ENCODE results near the gene LRRIQ3. TPM values are rescaled to one million over a fixed set of nuclear protein-coding genes. Genes with fewer than 3 reads are reported as not detected.

The LRRIQ3 gene
- total RNA-seq, 2 experiments from 2014 or later = 0.08 to 0.25 TPM

GRCh38 chr1:74005533-74005932, 192.4 kb downstream of the LRRIQ3 start:
- Mint-ChIP-seq H3K4me1 (ENCODE audit: low read depth) (peaks cover 9% of the 10 kb centered on the region), H3K27ac (no peak overlapping the region), H3K27me3 (no peaks in the 10 kb centered on the region), H3K36me3 (ENCODE audit: low read depth) (no peaks in the 10 kb centered on the region), H3K9me3 (no peaks in the 10 kb centered on the region), H3K4me3 (no peak overlapping the region)
- H3K4me3 ChIP-seq (ENCODE audit: low read length) = no peak overlapping the region
- no peak for ATAC-seq (ENCODE audit: poor library complexity)
- ChIA-PET CTCF (no interaction called here), POLR2A (no interaction called here)
- H3K36me3 ChIP-seq (ENCODE audit: insufficient read depth, low read length) = no peaks in the 10 kb centered on the region
- no peaks in the 10 kb centered on the region for H3K4me1 ChIP-seq (ENCODE audit: insufficient read depth, low read length)
- no peaks in the 10 kb centered on the region for H3K27me3 ChIP-seq (ENCODE audit: control insufficient read depth in 1 of 2, insufficient read depth in 2 of 2, low read length in 2 of 2)
- DNase-seq = no peak
- no peak for TF ChIP-seq CTCF (IDR thresholded peaks at IDR 0.05)
- H3K9me3 ChIP-seq (ENCODE audit: control insufficient read depth in 1 of 2, insufficient read depth in 1 of 2, low read length in 2 of 2) = no peaks in the 10 kb centered on the region
- no peak overlapping the region for H3K27ac ChIP-seq (ENCODE audit: low read depth in 1 of 2, low read length in 2 of 2)
- intact Hi-C loops (cut with DNase I, micrococcal nuclease) = no loop called here

DNA sequence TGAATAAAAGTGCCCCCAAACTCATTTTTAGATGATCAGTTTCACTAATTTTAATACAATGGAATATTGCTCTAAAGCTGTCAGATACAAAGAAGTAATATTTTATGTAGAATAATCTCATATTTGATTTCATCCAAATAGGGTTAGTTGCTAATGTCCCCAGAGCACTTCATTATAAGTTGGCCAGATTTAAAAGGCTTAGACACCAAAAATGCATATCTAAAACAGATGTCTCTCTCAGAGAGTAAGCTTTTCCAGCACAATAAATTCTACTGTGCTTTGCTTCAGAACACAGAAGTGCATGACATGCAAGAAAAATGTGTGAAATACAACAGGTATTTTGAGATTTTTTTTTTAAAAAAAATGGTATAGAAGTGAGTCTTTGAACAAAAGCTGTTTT, 194.2 kb downstream of the LRRIQ3 start:
- no peak for DNase-seq
- Histone ChIP-seq H3K27ac (ENCODE audit: low read depth in 1 of 2, low read length in 2 of 2) (no peak overlapping the region), H3K9me3 (ENCODE audit: control insufficient read depth in 1 of 2, insufficient read depth in 1 of 2, low read length in 2 of 2) (no peaks in the 10 kb centered on the region), H3K4me3 (ENCODE audit: low read length) (no peak overlapping the region), H3K4me1 (ENCODE audit: insufficient read depth, low read length) (no peaks in the 10 kb centered on the region), H3K36me3 (ENCODE audit: insufficient read depth, low read length) (no peaks in the 10 kb centered on the region), H3K27me3 (ENCODE audit: control insufficient read depth in 1 of 2, insufficient read depth in 2 of 2, low read length in 2 of 2) (no peaks in the 10 kb centered on the region)
- TF ChIP-seq CTCF (IDR thresholded peaks at IDR 0.05) = no peak
- intact Hi-C loops (cut with DNase I, micrococcal nuclease) = no loop called here
- no peaks in the 10 kb centered on the region for H3K9me3 Mint-ChIP-seq
- no peak overlapping the region for H3K27ac Mint-ChIP-seq
- no peak overlapping the region for H3K4me3 Mint-ChIP-seq
- ChIA-PET CTCF (no interaction called here), POLR2A (no interaction called here)
- ATAC-seq (ENCODE audit: poor library complexity) = no peak
- no peaks in the 10 kb centered on the region for H3K4me1 Mint-ChIP-seq (ENCODE audit: low read depth)
- H3K27me3 Mint-ChIP-seq = no peaks in the 10 kb centered on the region
- no peaks in the 10 kb centered on the region for H3K36me3 Mint-ChIP-seq (ENCODE audit: low read depth)

DNA sequence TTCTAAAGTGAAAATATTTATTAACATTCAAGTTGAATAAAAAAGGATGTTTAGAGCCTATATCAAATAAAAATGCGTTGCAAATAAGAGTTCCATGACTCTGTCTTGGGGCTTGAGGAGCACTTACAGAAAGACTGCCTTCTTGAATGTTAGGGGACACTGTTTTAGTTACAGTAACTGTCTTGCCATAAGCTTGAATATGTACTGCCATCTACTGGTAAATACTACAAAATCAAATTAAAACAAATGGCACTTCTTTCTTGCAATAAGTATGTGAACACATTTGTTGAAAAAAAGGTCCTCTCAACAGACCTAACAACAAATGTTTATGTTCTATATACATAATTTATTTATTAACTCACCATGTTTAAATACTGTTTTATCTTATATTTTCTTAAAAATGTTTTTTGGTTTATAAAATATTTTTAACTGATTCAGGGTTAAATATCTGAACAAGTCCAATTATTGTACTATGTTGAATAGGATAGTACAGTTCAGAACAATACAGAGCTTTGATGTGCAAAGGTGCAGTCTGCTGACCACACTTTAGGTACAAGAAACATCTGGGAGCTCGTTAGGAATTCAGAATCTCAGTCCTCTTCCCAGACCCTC, 199.5 kb downstream of the LRRIQ3 start:
- Histone ChIP-seq H3K4me3 (ENCODE audit: low read length) (no peak overlapping the region), H3K9me3 (ENCODE audit: control insufficient read depth in 1 of 2, insufficient read depth in 1 of 2, low read length in 2 of 2) (no peaks in the 10 kb centered on the region), H3K4me1 (ENCODE audit: insufficient read depth, low read length) (no peaks in the 10 kb centered on the region), H3K27ac (ENCODE audit: low read depth in 1 of 2, low read length in 2 of 2) (no peak overlapping the region), H3K27me3 (ENCODE audit: control insufficient read depth in 1 of 2, insufficient read depth in 2 of 2, low read length in 2 of 2) (no peaks in the 10 kb centered on the region), H3K36me3 (ENCODE audit: insufficient read depth, low read length) (no peaks in the 10 kb centered on the region)
- no peaks in the 10 kb centered on the region for H3K9me3 Mint-ChIP-seq
- intact Hi-C loops (cut with DNase I, micrococcal nuclease) = no loop called here
- no peak for ATAC-seq (ENCODE audit: poor library complexity)
- no peak for TF ChIP-seq CTCF (IDR thresholded peaks at IDR 0.05)
- ChIA-PET POLR2A (no interaction called here), CTCF (no interaction called here)
- no peak overlapping the region for H3K4me3 Mint-ChIP-seq
- H3K27me3 Mint-ChIP-seq = no peaks in the 10 kb centered on the region
- no peaks in the 10 kb centered on the region for H3K36me3 Mint-ChIP-seq (ENCODE audit: low read depth)
- H3K27ac Mint-ChIP-seq = no peak overlapping the region
- DNase-seq = peak in 1 of 14 experiments; percentile 8
- H3K4me1 Mint-ChIP-seq (ENCODE audit: low read depth) = no peaks in the 10 kb centered on the region

Measured in CD4-positive, alpha-beta T cell (primary cell).